ENCODE measurements around the gene LDLRAD4.

Gene LDLRAD4

DNA sequence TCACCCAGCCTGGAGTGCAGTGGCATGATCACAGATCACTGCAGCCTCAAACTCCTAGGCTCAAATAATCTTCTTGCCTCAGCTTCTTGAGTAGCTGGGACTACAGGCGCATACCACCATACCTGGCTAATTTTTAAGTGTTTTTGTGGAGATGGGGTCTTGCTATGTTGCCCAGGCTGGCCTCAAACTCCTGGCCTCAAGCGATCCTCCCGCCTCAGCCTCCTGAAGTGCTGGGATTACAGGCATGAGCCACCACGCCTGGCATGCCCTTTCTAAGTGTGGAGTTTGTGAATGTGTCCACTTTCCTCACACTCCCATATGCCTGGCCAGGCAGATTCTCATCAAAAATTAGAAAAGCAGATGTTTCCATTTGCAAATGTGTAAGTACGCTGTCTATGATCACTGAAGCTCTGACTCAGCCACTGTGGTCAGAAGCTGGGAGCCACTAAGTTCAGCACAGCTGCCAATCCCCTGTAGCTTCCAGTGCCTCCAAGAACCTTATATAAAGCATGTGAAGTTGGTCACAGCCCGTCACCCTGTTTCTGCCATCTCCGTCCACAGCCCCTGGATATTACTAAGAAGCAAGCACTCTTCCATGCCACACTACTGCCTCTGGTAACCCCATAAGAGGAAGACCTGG lies 352.4 kb downstream of the LDLRAD4 start:
- Histone ChIP-seq H3K27ac (ENCODE audit: low read length) (peak overlapping the region; percentile 32; the same call in 1 of the 2 replicates), H3K4me3 (ENCODE audit: low read depth in 1 of 2, low read length in 2 of 2) (no peak overlapping the region), H3K36me3 (ENCODE audit: insufficient read depth, low read length) (peaks cover 22% of the 10 kb centered on the region), H3K79me2 (ENCODE audit: insufficient read depth, low read length) (peaks cover 91% of the 10 kb centered on the region), H4K20me1 (ENCODE audit: insufficient read depth, low read length) (peaks cover 38% of the 10 kb centered on the region), H3K4me2 (ENCODE audit: insufficient read depth, low read length) (no peak overlapping the region), H3K9ac (ENCODE audit: low read depth, low read length) (no peak overlapping the region), H2AFZ (ENCODE audit: low read depth, low read length) (no peak overlapping the region), H3K27me3 (ENCODE audit: insufficient read depth, low read length, poor library complexity) (no peaks in the 10 kb centered on the region), H3K4me1 (ENCODE audit: insufficient read depth, low read length) (peaks cover 10% of the 10 kb centered on the region; the same call in 1 of the 2 replicates), H3K9me3 (ENCODE audit: insufficient read depth, low read length, severe bottlenecking) (no peaks in the 10 kb centered on the region)
- TF ChIP-seq EZH2 (IDR thresholded peaks at IDR 0.05; ENCODE audit: borderline replicate concordance, low read depth, low read length, severe bottlenecking) (no peak), CTCF (IDR thresholded peaks at IDR 0.05; ENCODE audit: borderline replicate concordance, extremely low read depth, low read length, poor library complexity, severe bottlenecking) (no peak)
- ATAC-seq (ENCODE audit: insufficient read depth, low read depth) (peak; percentile 68), DNase-seq (no peak)

DNA sequence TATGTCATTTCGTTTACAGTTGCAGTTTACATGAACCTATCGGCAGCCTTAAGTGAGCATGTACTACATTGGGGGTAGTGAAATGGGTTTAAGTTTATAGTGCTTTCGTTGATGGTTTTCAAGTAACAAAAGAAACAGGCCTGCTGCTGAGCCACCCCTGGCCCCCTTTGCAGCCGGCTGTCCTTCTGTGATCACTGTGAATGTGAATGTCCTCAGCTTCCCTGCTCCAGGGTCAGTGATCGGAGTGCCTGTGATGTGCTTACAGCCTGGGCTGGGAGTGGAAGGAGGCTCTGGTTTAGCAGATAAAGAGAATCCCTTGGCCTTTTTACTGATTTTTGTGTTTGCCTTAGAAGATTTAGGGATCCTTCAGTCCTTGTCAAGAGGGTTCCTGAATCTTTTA lies 353.6 kb downstream of the LDLRAD4 start:
- no peak for ATAC-seq (ENCODE audit: insufficient read depth, low read depth)
- Histone ChIP-seq H3K4me1 (ENCODE audit: insufficient read depth, low read length) (peaks cover 18% of the 10 kb centered on the region), H3K4me2 (ENCODE audit: insufficient read depth, low read length) (no peak overlapping the region)

DNA sequence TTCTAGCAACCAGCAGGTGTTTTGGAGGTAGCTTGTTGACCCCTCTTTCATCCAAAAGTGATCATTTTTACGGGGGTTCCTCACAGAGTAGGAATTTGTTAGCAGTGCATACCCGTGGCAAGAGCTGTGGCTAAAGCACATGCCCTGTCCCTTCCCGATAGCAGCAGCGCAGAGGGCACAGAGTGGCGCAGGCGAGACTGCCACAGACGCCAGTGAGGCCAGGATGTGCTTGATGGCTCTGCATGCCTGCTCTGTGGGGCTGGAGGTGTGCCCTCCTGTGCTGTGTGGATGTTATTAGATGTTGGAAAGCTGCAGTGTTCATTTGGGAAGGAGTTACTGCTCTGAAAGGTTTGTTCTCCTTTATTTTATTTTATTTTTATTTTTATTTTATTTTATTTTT lies 354.2 kb downstream of the LDLRAD4 start:
- H2AFZ ChIP-seq (ENCODE audit: low read depth, low read length) = no peak overlapping the region
- DNase-seq (no peak), ATAC-seq (ENCODE audit: insufficient read depth, low read depth) (no peak)
- H3K4me2 ChIP-seq (ENCODE audit: insufficient read depth, low read length) = no peak overlapping the region
- no peak overlapping the region for H3K27ac ChIP-seq (ENCODE audit: low read length)
- peaks cover 91% of the 10 kb centered on the region for H3K79me2 ChIP-seq (ENCODE audit: insufficient read depth, low read length)
- H3K9ac ChIP-seq (ENCODE audit: low read depth, low read length) = no peak overlapping the region
- no peaks in the 10 kb centered on the region for H3K27me3 ChIP-seq (ENCODE audit: insufficient read depth, low read length, poor library complexity)
- H4K20me1 ChIP-seq (ENCODE audit: insufficient read depth, low read length) = peaks cover 33% of the 10 kb centered on the region
- TF ChIP-seq EZH2 (IDR thresholded peaks at IDR 0.05; ENCODE audit: borderline replicate concordance, low read depth, low read length, severe bottlenecking) (no peak), CTCF (IDR thresholded peaks at IDR 0.05; ENCODE audit: borderline replicate concordance, extremely low read depth, low read length, poor library complexity, severe bottlenecking) (no peak)
- H3K9me3 ChIP-seq (ENCODE audit: insufficient read depth, low read length, severe bottlenecking) = no peaks in the 10 kb centered on the region
- peaks cover 24% of the 10 kb centered on the region for H3K4me1 ChIP-seq (ENCODE audit: insufficient read depth, low read length)
- H3K4me3 ChIP-seq (ENCODE audit: low read depth in 1 of 2, low read length in 2 of 2) = no peak overlapping the region
- peaks cover 17% of the 10 kb centered on the region; the same call in 1 of the 2 replicates for H3K36me3 ChIP-seq (ENCODE audit: insufficient read depth, low read length)

More for the DNA sequence above, 353.6 kb downstream of the LDLRAD4 start:
- H3K27me3 ChIP-seq (ENCODE audit: insufficient read depth, low read length, poor library complexity) = no peaks in the 10 kb centered on the region
- H3K9me3 ChIP-seq (ENCODE audit: insufficient read depth, low read length, severe bottlenecking) = no peaks in the 10 kb centered on the region
- H4K20me1 ChIP-seq (ENCODE audit: insufficient read depth, low read length) = peaks cover 35% of the 10 kb centered on the region
- no peak overlapping the region for H3K27ac ChIP-seq (ENCODE audit: low read length)
- DNase-seq = no peak
- peaks cover 17% of the 10 kb centered on the region for H3K36me3 ChIP-seq (ENCODE audit: insufficient read depth, low read length)
- TF ChIP-seq CTCF (IDR thresholded peaks at IDR 0.05; ENCODE audit: borderline replicate concordance, extremely low read depth, low read length, poor library complexity, severe bottlenecking) (no peak), EZH2 (IDR thresholded peaks at IDR 0.05; ENCODE audit: borderline replicate concordance, low read depth, low read length, severe bottlenecking) (no peak)
- no peak overlapping the region for H3K4me3 ChIP-seq (ENCODE audit: low read depth in 1 of 2, low read length in 2 of 2)
- H3K79me2 ChIP-seq (ENCODE audit: insufficient read depth, low read length) = peaks cover 90% of the 10 kb centered on the region
- H2AFZ ChIP-seq (ENCODE audit: low read depth, low read length) = no peak overlapping the region
- H3K9ac ChIP-seq (ENCODE audit: low read depth, low read length) = no peak overlapping the region

Measured in DND-41 (cell line).